NCI-H748 (cell line): ENCODE data around the gene SLC19A1.

Experiments used
- DNase-seq: peaks from one replicate; lab custom pipeline; 2025; ENCODE audit not compliant: unreplicated experiment; lab: John Stamatoyannopoulos, UW

The SLC19A1 gene

GRCh38 chr21:45521241-45521640 is 21.0 kb downstream of the SLC19A1 start:
- no peak for DNase-seq

- DNase-seq: no peak
These were observed 23.1 kb downstream of the SLC19A1 start for GRCh38 chr21:45519182-45519581.

GRCh38 chr21:45518742-45519141 is 23.5 kb downstream of the SLC19A1 start:
- no peak for DNase-seq

- no peak for DNase-seq
These were observed 24.8 kb downstream of the SLC19A1 start for GRCh38 chr21:45517249-45518065.

- no peak for DNase-seq
These were observed 25.5 kb downstream of the SLC19A1 start for GRCh38 chr21:45516671-45517151.

GRCh38 chr21:45516071-45516670 is 26.1 kb downstream of the SLC19A1 start:
- DNase-seq: no peak

GRCh38 chr21:45515241-45516061 is 26.8 kb downstream of the SLC19A1 start:
- DNase-seq: no peak

- no peak for DNase-seq
These were observed 27.8 kb downstream of the SLC19A1 start for GRCh38 chr21:45514311-45515021.

- peak; percentile 21 for DNase-seq
These were observed 28.4 kb downstream of the SLC19A1 start for GRCh38 chr21:45513741-45514310.

- DNase-seq: peak; percentile 63
These were observed 29.1 kb downstream of the SLC19A1 start for GRCh38 chr21:45513003-45513717.

- no peak for DNase-seq
These were observed 29.6 kb downstream of the SLC19A1 start for GRCh38 chr21:45512626-45513002.

GRCh38 chr21:45511661-45512431 is 30.4 kb downstream of the SLC19A1 start:
- no peak for DNase-seq

- DNase-seq: no peak
These were observed 31.2 kb downstream of the SLC19A1 start for GRCh38 chr21:45511007-45511406.

- no peak for DNase-seq
These were observed 31.7 kb downstream of the SLC19A1 start for GRCh38 chr21:45510466-45510955.

- no peak for DNase-seq
These were observed 32.4 kb downstream of the SLC19A1 start for GRCh38 chr21:45509566-45510465.

GRCh38 chr21:45508607-45509565 is 33.4 kb downstream of the SLC19A1 start:
- DNase-seq: peak; percentile 2
